RWPE1 (cell line): Measurements from ENCODE around the gene RHNO1.

Experiments used
- CTCF ChIA-PET: fragments of 350-600 bp; sonication (Branson Sonifier 250); formaldehyde crosslinking; extraction: SDS; loops from one replicate; lab custom pipeline; 2021; lab: Yijun Ruan, JAX
- POLR2A ChIA-PET: fragments of 400-600 bp; formaldehyde crosslinking; extraction: SDS; loops from one replicate; lab custom pipeline; 2020; ENCODE audit warnings: antibody characterized with exemption; ENCODE audit not compliant: low non-redundant PET; lab: Yijun Ruan, JAX
- DNase-seq: peaks from one replicate; pipeline ENCODE4 v3.0.0; 2012; ENCODE audit warnings: low spot score
- H3K27ac ChIP-seq: fragments of 450-650 bp; 2 replicates; pipeline ENCODE4 v1.5.1; 2017
- TF ChIP-seq, protein P1 (sequence below): fragments of 450-650 bp; conservative IDR thresholded peaks from 2 replicates; pipeline ENCODE4 v1.5.1; 2017; ENCODE audit warnings: low read depth, mild to moderate bottlenecking

RHNO1 gene

GRCh38 chr12:2925322-2925995, 48.4 kb downstream of the RHNO1 start:
- DNase-seq = peak; percentile 12
- ChIA-PET CTCF (no interaction called here), POLR2A (no interaction called here)
- no peak overlapping the region for H3K27ac ChIP-seq
- TF ChIP-seq, protein P1, sequence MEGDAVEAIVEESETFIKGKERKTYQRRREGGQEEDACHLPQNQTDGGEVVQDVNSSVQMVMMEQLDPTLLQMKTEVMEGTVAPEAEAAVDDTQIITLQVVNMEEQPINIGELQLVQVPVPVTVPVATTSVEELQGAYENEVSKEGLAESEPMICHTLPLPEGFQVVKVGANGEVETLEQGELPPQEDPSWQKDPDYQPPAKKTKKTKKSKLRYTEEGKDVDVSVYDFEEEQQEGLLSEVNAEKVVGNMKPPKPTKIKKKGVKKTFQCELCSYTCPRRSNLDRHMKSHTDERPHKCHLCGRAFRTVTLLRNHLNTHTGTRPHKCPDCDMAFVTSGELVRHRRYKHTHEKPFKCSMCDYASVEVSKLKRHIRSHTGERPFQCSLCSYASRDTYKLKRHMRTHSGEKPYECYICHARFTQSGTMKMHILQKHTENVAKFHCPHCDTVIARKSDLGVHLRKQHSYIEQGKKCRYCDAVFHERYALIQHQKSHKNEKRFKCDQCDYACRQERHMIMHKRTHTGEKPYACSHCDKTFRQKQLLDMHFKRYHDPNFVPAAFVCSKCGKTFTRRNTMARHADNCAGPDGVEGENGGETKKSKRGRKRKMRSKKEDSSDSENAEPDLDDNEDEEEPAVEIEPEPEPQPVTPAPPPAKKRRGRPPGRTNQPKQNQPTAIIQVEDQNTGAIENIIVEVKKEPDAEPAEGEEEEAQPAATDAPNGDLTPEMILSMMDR = no peak

DNA sequence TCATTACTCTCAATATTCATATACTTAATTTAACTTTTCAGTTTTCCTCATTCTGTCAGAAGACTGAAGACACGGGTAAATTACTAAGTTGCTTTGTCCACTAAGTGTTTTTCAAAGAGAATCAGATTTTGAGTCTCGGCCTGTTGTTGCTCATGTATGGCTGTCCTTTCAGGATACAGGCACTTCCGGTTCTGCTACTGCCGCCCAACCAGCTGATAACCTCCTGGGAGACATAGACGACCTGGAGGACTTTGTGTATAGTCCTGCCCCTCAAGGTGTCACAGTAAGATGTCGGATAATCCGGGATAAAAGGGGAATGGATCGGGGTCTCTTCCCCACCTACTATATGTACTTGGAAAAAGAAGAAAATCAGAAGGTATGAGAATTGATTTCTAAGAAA, 53.8 kb downstream of the RHNO1 start:
- DNase-seq = no peak
- TF ChIP-seq, protein P1 = no peak
- ChIA-PET POLR2A (no interaction called here), CTCF (no interaction called here)
- H3K27ac ChIP-seq = no peak overlapping the region

- TF ChIP-seq, protein P1 = no peak
- ChIA-PET CTCF (interaction anchor here (0.8 kb wide), 1 partner anchor 48 kb away, joined by 3 read pairs; no protein-coding TSS in a partner anchor), POLR2A (no interaction called here)
- DNase-seq = no peak
- no peak overlapping the region for H3K27ac ChIP-seq
Observed at GRCh38 chr12:2933586-2933985, 56.6 kb downstream of the RHNO1 start.

DNA sequence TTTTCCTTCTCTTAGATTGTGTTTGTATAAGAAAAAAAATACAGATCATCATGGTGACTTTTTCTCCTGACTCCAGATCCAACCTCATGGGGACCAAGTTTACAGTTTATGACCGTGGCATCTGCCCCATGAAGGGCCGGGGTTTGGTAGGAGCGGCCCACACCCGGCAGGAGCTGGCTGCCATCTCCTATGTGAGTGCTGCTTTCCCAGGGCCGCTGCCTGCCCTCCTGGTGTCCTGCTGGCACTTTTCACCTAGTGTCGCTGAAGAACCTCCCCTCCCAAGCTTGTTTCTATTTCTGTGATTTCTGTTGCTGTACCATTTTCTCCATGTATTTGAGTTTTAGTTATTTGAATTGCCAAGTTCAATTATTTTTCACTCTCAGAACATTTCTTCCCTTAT, 57.3 kb downstream of the RHNO1 start:
- no peak for DNase-seq
- ChIA-PET CTCF (interaction anchor here (0.6 kb wide), 1 partner anchor 14 kb away, joined by 3 read pairs; no protein-coding TSS in a partner anchor), POLR2A (no interaction called here)
- TF ChIP-seq, protein P1 = no peak
- H3K27ac ChIP-seq = no peak overlapping the region

DNA sequence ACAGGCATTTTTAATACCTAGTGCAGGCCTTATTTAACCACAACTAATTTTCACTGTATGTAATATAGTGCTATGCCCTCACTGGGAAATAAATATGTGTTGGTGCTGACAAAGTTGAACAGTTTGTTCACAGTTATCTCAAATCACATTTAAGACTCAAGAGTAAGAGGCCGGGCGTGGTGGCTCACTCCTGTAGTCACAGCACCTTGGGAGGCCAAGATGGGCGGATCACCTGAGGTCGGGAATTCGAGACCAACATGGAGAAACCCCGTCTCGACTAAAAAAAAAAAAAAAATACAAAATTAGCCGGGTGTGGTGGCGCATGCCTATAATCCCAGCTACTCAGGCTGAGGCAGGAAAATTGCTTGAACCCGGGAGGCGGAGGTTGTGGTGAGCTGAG, 59.3 kb downstream of the RHNO1 start:
- H3K27ac ChIP-seq = no peak overlapping the region
- ChIA-PET POLR2A (no interaction called here), CTCF (interaction anchor here (0.6 kb wide), 1 partner anchor 52 kb away, joined by 10 read pairs; no protein-coding TSS in a partner anchor)
- TF ChIP-seq, protein P1 = no peak
- no peak for DNase-seq

GRCh38 chr12:2937500-2937899, 60.5 kb downstream of the RHNO1 start:
- POLR2A ChIA-PET = no interaction called here
- CTCF ChIA-PET = interaction anchor here (0.5 to 0.6 kb wide), 2 partner anchors 26 to 104 kb away, joined by 3 read pairs; no protein-coding TSS in a partner anchor
- TF ChIP-seq, protein P1 = no peak

More at GRCh38 chr12:2937500-2937899, 60.5 kb downstream of the RHNO1 start:
- H3K27ac ChIP-seq = no peak overlapping the region
- DNase-seq = no peak
